ENCODE results near the gene CSRP1. TPM values are rescaled to one million over a fixed set of nuclear protein-coding genes. Genes with fewer than 3 reads are reported as not detected.

Gene CSRP1
- polyA plus RNA-seq, 1 donor = 37.0 TPM

DNA sequence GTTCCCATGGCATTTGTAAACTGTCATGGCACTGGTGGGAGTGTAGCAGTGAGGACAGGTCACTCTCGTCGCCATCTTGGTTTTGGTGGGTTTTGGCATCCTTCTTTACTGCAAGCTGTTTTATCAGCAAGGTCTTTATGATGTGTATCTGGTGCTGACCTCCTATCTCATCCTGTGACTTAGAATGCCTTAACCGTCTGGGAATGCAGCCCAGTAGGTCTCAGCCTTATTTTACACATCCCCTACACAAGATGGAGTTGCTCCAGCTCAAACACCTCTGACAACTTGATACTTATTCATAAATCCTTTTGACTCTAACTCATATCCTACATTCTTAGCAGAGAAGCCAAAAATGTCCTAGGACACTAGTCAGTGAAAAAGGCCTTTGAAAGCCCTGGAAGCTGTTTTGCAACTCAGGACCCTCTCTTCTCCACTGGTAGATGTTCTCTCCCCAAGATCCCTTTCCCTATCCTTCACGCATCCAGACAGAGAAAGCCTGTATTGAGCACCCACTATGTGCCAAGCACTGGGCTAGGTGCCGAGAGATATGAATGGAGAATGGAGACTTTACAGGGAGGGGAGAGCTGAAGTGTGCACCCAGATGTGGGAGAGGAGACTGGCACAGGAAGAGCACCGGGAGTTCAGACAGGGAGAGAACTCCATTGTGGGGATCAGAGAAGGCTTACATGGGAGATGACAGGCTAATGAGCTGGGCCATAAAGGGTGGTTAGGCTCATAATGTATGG lies 6.7 kb upstream of the CSRP1 start:
- DNase-seq = no peak

DNA sequence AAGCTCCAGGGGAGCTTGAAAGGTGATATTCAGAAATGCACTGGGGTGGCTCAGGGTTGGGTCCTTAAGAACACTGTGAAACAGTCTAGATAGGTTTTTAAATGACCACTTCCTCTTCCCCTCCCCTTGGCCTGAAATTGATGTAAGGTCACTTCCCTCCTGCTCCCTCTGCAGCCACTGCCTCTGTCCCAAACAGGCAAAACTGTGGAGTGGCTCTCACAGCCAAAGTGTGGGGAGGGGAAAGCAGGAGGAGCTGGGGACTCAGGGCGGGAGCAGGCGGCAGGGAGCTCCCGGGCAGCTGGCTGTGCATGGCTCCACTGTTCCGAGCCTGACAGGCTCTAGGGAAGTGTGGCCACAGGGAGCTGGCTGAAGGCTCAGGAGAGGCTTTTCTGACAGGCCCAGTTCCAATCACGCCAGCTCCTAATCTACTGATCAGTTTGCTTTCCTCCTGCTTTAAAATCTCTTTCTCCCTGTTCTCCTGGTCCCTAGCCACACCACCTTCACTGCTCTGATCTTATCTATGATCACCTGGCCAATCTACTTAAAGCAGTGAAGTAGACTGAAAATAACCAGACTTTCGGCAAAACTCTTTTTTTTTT lies 5.1 kb upstream of the CSRP1 start:
- DNase-seq = peak; percentile 57

DNA sequence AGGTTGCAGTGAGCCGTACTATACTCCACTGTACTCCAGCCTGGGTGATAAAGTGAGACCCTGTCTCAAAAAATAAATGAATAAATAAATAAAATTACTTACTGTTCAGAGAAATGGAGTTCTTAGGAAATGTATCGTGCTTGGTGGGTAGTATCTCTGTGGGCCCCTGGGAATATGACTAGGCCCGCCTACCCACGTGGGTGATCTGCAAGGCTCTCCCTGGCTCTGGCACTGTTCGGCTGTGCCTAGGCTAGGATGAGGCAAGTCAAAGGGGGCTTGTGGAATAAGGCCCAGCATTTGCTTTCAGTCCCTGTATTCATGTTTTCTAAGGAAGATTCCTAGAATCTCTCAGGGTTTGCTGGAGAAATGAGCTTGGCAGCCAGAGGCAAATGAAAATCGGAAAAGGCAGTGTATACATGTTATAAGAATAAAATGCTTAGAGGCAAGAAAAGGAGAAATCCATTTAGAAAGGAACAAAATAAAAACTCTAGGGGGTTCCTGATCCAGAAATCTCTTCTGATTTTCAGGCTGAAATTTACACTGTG lies 4.5 kb upstream of the CSRP1 start:
- no peak for DNase-seq

DNA sequence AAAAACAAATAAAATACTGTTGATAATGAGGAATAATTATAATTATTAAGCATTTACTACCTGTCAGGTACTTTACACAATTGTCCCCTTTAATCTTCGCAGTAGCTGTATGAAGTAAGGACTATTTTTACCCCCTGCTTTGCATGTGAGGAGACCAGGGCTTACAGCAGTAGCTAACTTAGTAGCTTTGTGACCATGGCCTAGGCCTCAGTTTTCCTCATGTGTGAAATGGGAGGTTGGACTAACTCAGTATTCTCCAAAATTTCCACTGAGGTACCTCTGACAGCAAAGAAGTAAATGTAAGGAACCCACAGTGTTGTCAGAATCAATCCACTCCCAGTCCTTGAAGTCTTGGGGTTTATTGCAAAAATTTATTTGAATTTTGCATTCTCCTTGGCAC lies 3.8 kb upstream of the CSRP1 start:
- DNase-seq = no peak

DNA sequence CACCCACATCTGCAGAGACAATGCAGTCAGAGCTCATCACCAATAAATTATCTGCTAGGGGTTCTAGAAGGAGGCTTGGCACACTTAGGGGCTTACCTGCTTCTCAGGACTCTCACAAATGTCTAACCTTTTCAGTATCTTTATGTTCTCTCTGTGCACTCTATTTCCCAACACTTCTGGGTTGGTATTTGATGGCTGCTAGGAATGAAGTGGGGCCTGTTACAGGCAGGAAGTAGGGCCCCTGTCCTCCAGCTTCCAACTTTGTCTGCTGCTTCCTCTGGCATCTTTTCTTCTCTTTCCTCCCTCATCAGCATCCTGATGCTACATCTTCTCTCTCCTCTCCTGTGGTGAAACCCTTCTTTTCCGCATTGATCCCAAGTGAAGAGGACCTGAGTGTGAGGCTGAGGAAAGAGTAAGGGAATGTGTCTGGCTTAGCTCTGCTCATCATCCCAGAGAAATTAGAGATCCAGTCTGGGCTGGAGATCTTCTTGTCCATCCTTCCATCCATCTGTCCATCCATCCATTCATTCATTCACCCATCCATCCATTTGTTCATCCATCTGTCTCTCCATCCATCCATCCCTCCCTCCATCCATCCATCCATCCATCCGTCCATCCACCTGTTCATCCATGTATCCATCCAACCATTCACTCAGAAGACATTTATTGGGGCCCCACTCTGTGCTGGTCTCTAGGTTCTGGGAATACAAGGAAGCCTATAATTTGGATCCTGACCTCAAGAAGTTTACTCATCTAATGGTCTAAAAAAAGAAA lies 2.9 kb upstream of the CSRP1 start:
- no peak for DNase-seq

DNA sequence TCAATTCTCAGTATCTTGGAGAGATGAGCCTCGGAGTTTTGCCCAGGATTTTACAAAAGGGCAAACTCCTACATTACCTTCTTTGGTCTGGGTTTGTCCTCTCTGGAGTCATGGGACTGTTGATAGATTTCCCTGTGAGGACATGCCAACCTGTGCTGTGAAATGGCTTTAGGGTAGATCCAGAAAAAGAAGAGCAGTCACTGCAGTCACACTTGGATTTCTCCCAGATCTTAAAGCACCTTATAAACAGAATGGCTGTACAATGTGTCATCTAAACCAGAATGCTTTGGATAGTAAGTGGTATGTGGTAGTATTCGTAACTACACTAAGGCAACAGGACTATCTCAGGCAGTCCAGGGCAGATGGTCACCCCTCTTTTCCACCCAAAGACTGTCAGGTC lies 1.9 kb upstream of the CSRP1 start:
- no peak for DNase-seq

DNA sequence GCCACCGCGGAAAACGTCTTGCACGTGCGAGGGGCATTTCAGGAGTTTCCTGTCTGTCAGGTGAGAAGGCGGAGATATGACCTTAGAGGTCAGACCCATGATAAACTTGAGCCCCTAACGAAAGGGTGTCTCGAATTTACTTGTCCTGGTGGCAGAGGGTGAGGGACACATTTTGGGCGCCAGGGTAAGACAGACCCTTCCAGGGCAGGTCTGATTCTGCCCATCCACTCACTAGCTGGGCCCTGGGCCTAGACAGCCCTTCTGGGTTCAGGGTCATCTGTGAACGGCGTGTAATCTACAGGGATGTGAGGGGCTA lies 395 bp upstream of the CSRP1 start:
- no peak for DNase-seq

DNA sequence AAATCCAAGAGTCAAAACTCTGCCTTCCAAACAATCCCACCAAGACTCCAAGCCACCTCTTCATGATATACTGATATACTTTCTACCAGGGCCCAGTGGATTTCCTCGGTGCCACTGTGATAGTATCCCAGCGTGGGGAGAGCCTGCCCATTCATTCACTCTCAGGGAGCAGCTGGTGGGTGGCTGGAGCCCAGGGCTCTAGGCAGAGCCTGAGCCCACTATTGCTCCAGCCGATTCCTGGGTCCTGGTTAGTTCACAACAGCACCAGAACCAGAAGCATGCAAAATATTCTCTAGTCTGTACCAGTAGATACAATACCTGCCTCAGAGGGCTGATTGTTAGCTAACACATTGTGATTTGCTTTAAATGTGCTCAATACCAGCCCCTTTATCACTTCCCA lies 831 bp downstream of the CSRP1 start:
- no peak for DNase-seq

DNA sequence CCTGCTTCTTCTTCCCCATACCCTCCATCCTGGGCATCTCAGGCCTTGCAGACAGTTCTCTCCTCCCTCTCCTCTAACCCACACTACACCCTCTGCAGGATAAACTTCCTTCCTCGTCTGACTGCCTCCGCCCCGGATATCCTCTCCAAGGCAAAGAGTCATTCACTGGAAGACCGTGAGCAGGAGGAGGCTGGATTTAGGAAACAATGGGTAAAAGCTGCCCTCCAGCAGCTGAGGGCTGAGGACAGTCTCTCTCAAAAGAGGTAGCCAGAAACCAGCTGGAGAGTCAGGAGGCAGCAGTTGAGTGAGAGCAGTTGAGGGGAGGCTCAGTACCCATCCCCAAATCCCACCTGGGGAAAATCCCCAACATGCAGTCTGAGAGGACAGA lies 1.4 kb downstream of the CSRP1 start:
- no peak for DNase-seq

DNA sequence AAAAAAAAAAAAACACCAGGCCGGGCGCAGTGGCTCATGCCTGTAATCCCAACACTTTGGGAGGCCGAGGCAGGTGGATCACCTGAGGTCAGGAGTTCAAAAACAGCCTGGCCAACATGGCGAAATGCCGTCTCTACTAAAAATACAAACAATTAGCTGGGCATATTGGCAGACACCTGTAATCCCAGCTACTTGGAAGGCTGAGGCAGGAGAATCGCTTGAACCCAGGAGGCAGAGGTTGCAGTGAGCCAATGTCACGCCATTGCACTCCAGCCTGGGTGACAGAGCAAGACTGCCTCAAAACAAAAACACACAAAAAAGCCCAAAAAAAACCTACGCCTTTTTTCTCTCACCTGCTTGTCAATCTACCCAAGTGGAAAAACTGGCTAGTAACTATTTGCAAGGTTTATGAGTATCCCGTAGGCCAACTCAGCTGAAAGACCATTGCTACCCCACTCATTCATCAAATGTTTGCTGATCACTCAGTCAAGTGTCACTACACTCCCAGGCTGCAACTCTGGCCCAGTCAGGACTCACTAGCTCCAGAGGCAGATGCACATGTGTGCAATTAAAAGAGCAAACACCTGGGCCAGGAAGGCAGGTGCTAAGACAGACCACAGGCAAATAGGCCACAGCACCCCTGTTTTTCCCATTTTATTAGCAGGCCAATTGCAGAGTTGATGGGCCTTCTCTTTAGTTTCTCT lies 2.0 kb downstream of the CSRP1 start:
- DNase-seq = no peak

DNA sequence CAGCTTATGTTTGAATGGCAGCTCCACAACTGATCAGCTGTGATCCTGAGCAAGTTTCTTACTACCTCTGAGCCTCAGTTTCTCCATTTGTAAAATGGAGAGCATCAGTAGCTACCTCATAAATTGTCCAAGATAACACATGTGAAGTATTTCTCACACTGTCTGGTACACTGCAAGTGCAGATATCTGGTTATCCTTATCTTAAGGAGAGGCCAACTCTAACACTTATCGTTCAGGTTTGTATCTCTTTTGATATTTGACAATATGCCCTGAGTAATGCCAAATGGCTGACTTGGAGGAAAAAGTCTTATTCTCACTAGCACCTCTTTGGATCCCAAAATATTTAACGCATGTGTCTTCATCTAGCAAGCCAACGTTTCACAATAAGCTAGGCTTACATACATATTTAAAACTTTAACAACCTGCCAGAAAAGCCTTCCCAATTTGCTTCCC lies 2.7 kb downstream of the CSRP1 start:
- no peak for DNase-seq

DNA sequence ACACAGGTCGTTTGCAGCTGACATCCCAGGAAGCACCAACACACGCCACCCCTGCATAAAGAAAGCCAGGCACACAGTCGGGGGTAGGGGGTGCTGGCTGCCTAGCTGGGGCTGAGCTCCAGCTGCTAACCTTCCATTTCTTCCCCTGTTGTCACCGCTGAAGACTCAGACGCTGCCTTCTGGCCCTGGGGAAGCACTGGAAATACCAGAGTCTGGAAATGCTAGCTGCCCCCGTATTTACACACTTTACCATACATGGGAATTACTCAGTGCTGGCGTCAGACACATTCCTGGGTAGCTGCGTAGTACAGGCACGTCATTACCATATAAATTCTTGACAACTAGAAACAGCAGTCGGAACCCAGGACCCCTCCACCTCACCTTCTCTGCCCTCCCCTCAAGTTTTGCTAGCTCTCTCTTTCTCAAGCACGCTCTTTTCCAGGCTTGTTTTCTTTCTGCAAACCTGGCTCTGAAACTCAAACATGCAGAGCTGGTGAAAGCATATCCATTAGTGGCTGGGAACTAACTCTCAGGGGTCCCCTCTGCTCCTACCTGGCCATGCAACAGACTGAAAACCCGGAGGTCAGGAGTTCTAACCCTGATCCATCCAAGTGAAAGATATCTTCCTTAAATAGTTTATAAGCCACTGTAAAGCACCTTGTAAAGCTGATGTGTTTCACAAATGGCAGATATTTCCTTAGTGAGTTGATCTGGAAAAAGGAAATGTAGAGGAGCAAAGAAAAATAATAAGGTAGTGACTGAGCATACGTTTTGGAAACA lies 3.3 kb downstream of the CSRP1 start:
- DNase-seq = no peak

DNA sequence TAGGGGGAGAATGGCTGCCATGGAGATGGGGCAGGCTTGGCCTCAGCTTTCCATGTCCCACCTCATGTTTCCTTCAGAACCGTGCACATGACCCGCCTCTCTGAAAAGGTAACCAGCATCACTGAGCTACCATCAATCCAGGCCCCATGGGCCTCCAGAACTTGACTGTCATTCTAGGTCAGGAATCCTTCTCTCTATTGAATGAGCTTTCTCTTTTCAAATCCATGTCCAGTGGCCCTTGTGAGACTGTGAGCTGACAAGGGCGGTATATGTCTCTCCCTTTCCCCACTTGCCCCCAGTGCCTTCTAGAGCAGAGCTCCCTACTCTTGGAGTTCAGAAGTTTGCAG lies 4.4 kb downstream of the CSRP1 start:
- no peak for DNase-seq

DNA sequence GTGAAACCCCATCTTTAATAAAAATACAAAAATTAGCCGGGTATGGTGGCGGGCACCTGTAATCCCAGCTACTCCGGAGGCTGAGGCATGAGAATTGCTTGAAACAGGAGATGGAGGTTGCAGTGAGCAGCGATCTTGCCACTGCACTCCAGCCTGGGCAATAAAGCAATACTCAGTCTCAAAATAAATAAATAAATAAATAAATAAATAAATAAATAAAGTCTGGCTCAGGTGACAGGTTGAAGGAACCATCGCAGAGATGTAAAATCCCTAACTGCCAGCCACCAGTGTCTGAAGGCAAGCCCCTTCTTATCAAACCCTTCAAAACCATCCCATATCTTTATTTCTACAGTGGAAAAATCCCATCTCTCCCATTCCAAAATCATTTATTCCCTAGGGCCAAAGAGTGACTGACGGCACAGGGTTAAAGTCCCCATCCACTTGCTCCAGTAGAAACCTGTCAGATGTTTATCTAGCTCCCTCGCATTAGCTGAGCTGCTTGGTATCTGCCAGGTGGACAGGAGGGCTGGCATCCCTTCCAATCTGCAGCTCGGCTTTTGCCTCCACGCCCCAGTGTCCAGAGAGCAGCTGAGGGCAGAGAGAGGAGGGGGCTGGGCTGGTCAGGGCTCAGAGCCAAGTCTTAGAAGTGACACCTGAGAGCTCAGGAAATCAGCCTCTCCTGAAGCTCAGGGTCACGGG lies 5.0 kb downstream of the CSRP1 start:
- DNase-seq = no peak

DNA sequence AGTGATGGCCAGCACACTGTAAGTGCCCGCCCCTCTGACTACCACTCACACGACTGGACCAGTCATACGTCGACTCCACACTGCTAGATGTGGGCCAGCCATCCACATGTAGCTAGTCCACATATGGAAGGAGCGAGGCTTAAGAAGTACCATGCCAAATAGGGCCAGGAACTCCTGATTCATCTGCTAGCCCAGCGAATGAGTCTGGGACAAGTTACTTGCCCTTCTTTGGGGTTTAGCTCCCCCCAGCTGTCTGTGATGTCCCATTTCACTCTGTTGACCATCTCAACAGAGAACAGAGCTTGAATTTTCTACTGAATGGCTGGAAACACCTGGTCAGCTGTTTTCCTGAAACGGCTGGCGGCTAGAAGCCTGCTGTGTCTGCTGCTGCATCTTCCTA lies 5.8 kb downstream of the CSRP1 start:
- no peak for DNase-seq

DNA sequence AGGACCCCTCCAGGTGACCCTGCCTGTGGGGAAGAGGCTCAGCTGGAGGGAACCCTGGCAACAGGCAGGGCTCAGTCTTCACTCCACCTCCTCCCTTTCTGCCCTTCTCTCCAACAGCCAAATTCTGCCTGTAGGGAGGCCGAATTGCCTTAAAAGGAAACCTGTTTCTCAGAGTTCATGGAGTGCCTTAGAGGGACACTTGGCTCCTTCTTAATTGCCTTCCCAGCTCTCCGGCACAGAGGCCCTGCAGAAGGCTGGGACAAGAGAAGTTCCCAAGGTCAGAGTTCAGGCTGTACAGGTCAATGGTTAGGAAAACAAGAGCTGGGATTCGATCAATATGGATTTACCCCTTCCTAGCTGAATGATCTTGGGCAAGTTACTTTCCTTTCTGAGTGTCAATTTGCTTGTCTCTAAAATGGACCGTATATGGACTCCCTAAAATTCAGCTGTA lies 6.2 kb downstream of the CSRP1 start:
- no peak for DNase-seq

DNA sequence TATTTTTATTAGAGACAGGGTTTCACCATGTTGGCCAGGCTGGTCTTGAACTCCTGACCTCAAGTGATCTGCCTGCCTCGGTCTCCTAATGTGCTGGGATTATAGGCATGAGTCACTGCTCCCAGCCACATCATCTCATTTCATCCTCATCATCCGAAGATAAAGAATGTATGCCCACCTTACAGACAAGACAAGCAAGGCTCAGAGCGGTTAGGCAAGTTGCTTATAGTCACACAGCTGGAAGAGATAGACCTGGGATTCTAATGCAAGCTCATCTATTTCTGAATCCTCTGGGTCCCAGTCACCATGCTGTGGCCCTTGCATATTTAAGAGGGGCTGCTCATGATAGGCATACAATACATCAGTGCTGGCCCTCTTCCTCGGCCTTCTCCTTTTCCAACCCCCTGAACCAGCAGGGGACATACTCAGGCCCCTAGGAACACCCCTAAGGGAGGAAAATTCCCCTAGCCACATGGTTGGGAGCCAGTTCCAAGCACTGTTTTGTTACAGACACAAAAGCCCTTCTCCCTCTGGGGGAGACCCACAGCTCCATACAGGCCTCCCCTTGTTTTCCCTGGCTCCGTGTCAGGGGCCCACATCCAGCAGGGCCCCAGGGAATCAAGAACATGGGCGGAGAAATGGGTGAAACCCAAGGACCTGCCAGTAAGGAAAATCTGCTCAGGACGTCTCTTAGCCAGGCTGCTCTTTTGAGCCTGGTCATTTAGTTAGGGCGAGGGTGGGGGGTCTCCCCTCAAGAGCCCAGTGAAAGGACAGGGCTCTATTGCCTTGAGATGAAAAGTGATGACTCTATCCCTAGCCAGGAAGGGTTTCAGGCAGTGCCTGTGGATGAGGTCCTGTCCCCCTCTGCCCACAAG lies 6.9 kb downstream of the CSRP1 start:
- no peak for DNase-seq

DNA sequence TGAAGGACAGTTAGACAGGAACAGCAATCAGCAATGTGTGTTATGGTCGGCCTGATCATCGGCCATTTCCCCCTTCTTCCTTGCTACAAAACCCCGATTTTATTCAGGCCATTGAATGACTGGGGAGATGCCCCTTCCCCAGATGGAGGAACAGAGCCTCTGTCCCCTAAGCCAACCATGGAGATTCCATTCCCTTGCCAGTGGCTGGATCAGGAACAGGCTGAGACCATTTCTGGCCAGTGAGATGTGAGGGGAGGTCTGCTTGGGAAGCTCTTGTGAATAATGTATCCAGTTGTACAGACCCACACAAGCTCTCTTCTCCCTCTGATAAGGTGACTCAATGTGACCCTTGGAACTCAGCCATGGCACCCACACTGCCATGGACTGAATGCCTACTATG lies 7.7 kb downstream of the CSRP1 start:
- no peak for DNase-seq

DNA sequence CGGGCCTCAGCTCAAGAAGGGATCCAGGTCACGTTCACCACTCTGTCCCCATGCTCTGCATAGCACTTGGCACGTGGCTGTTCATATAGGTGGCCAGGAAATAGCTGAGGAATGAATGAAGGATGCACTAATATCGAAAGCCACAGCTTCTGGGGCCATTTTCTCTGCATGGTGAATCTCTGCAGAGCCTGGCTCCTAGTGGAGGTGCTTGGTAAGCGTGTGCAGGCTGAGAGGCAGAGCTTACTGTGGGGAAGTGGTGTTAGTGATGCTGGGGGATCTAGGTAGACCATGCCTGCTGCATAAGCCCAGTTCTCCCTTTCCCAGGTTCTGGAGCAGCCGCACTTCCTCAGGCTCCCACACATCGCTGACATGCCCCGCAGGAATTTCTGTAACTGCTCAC lies 8.3 kb downstream of the CSRP1 start:
- no peak for DNase-seq

DNA sequence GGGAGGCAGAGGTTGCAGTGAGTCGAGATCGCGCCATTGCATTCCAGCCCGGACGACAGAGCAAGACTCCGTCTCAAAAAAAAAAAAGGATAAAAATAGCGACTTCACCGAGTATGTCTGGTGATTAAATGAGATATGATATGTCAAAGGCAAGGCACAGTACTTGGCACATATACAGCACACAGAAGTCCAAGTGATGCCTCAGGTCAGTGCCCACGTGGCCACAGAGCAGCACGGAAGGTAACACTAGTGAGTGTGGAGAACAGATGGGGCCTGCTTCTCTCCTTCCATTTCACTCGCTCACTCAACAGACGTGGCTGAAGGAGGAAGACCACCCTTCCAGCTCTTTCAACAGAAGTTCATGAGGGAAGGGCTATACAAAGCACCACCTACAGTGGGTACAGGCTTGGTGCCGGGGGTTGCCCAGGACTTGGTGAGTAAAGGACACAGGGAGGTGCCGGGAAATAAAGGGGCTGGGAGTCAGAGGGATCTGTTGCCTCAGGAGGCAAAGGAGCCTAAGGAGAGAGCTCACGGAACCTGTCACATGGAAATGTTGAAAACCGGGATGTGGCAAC lies 8.9 kb downstream of the CSRP1 start:
- no peak for DNase-seq

Measured in hindlimb muscle (tissue), 1 donor.